GM12878 (cell line): ENCODE measurements around the gene EML5. TPM values are rescaled to one million over a fixed set of nuclear protein-coding genes. Genes with fewer than 3 reads are reported as not detected.

ENCODE experiments used
- ATAC-seq: fragments of 200-7000 bp; cut with Tn5 transposase; 3 replicates; pipeline ENCODE4 v1.9.1; 2020; ENCODE audit warnings: mild to moderate bottlenecking, moderate library complexity
- BruUV-seq: library from RNA; stranded (reverse); fragments of 400-500 nt; replicated peaks from 2 replicates; lab custom pipeline; 2021; lab: Mats Ljungman, UMichigan
- CTCF ChIA-PET: fragments of 300-600 bp; sonication (Branson Sonifier 250); formaldehyde crosslinking; extraction: SDS; loops from one replicate; lab custom pipeline; 2021; ENCODE audit warnings: inconsistent platforms; lab: Yijun Ruan, JAX
- POLR2A ChIA-PET: fragments of 350-600 bp; formaldehyde crosslinking; extraction: SDS; loops from one replicate; lab custom pipeline; 2021; ENCODE audit warnings: inconsistent platforms; lab: Charles Lee
- RAD21 ChIA-PET: fragments of 300-600 bp; sonication (Branson Sonifier 250); formaldehyde crosslinking; loops from one replicate; lab custom pipeline; 2023; ENCODE audit warnings: antibody characterized with exemption; ENCODE audit not compliant: unreplicated experiment; lab: Charles Lee
- SMC1A ChIA-PET: fragments of 300-600 bp; sonication (Branson Sonifier 250); formaldehyde crosslinking; loops from one replicate; lab custom pipeline; 2023; ENCODE audit not compliant: unreplicated experiment, uncharacterized antibody; lab: Charles Lee
- DNase-seq: peaks from one replicate; pipeline ENCODE4 v3.0.0-alpha.2; 2011; ENCODE audit warnings: low read depth, low spot score
- FAIRE-seq: peaks from 3 replicates; lab custom pipeline; 2011; peaks lifted over from hg19 to GRCh38; lab: Jason Lieb, UNC
- H2AFZ ChIP-seq: 2 replicates; pipeline ENCODE4 v1.6.0; 2011; ENCODE audit warnings: low read depth, low read length, control low read depth; ENCODE audit not compliant: control insufficient read depth
- H3K27ac ChIP-seq: 2 replicates; pipeline ENCODE4 v1.5.1; 2011; ENCODE audit warnings: control low read depth; ENCODE audit not compliant: control insufficient read depth, insufficient read depth
- H3K27me3 ChIP-seq, 2 experiments: replicated peaks in 1 of 2; 2 replicates each; pipeline versions ENCODE4 v1.6.0 to v1.6.1; 2011; ENCODE audit warnings: low read length in 1 of 2; ENCODE audit not compliant: control insufficient read depth in 2 of 2, insufficient read depth in 2 of 2
- H3K36me3 ChIP-seq, 2 experiments: 2 replicates each; pipeline ENCODE4 v1.5.1; 2011; ENCODE audit warnings: low read length in 1 of 2; ENCODE audit not compliant: control insufficient read depth in 2 of 2, insufficient read depth in 2 of 2
- H3K4me1 ChIP-seq: 2 replicates; pipeline ENCODE4 v1.6.1; 2011; ENCODE audit warnings: mild to moderate bottlenecking, low read length, moderate library complexity, mixed read lengths; ENCODE audit not compliant: control insufficient read depth, insufficient read depth
- H3K4me2 ChIP-seq: 2 replicates; pipeline ENCODE4 v1.6.0; 2011; ENCODE audit warnings: control low read depth; ENCODE audit not compliant: control insufficient read depth, insufficient read depth
- H3K4me3 ChIP-seq: fragments of 200-600 bp; sonication (generic); 2 replicates; pipeline ENCODE4 v1.5.1; 2016
- H3K79me2 ChIP-seq: 2 replicates; pipeline ENCODE4 v1.6.0; 2011; ENCODE audit warnings: low read length; ENCODE audit not compliant: control insufficient read depth, insufficient read depth
- H3K9ac ChIP-seq: 2 replicates; pipeline ENCODE4 v1.8.0; 2011; ENCODE audit warnings: low read length, control low read depth, mixed read lengths; ENCODE audit not compliant: control insufficient read depth, insufficient read depth
- H3K9me3 ChIP-seq: replicated peaks from 3 replicates; pipeline ENCODE4 v1.5.1; 2011; ENCODE audit warnings: mild to moderate bottlenecking, low read length; ENCODE audit not compliant: control insufficient read depth, insufficient read depth
- H4K20me1 ChIP-seq: 2 replicates; pipeline ENCODE4 v1.6.0; 2011; ENCODE audit not compliant: control insufficient read depth, insufficient read depth
- FOXM1 ChIP-seq: IDR thresholded peaks from 2 replicates; pipeline ENCODE4 v1.6.1; 2012; ENCODE audit warnings: low read depth, mild to moderate bottlenecking, inconsistent platforms, low read length, moderate library complexity
- GATAD2B ChIP-seq: fragments of 450-650 bp; conservative IDR thresholded peaks from 2 replicates; pipeline ENCODE4 v1.6.1; 2017; ENCODE audit warnings: low read depth, mild to moderate bottlenecking, moderate library complexity
- IRF3 ChIP-seq: fragments of 450-650 bp; IDR thresholded peaks from 2 replicates; pipeline ENCODE4 v1.6.1; 2014; ENCODE audit warnings: mild to moderate bottlenecking
- KDM1A ChIP-seq: fragments of 200-600 bp; sonication (generic); IDR thresholded peaks from 2 replicates; pipeline ENCODE4 v1.6.1; 2016; ENCODE audit warnings: borderline replicate concordance
- MLLT1 ChIP-seq: fragments of 450-650 bp; IDR thresholded peaks from 2 replicates; pipeline ENCODE4 v1.6.1; 2016; ENCODE audit warnings: mild to moderate bottlenecking
- NR2C2 ChIP-seq: IDR thresholded peaks from 2 replicates; pipeline ENCODE4 v1.6.1; 2011; ENCODE audit warnings: borderline replicate concordance, low read depth; ENCODE audit not compliant: control insufficient read depth, insufficient read length
- NR2F1 ChIP-seq: fragments of 450-650 bp; conservative IDR thresholded peaks from 2 replicates; pipeline ENCODE4 v1.6.1; 2017; ENCODE audit warnings: mild to moderate bottlenecking
- PAX8 ChIP-seq: fragments of 450-650 bp; IDR thresholded peaks from 2 replicates; pipeline ENCODE4 v1.6.1; 2017; ENCODE audit warnings: mild to moderate bottlenecking, moderate library complexity
- PBX3 ChIP-seq: IDR thresholded peaks from 2 replicates; pipeline ENCODE4 v1.6.1; 2011; ENCODE audit warnings: mild to moderate bottlenecking, low read depth, low read length, moderate library complexity; ENCODE audit not compliant: insufficient replicate concordance
- RAD51 ChIP-seq: fragments of 450-650 bp; IDR thresholded peaks from 2 replicates; pipeline ENCODE4 v1.6.1; 2016; ENCODE audit warnings: moderate library complexity, mild to moderate bottlenecking, inconsistent platforms
- TCF12 ChIP-seq: IDR thresholded peaks from 2 replicates; pipeline ENCODE4 v1.6.1; 2011; ENCODE audit warnings: low read depth, mild to moderate bottlenecking, low read length
- USF2 ChIP-seq: IDR thresholded peaks from 2 replicates; pipeline ENCODE4 v1.6.1; 2011; ENCODE audit warnings: low read depth, low read length, improper control_type of control experiment, borderline replicate concordance
- WRNIP1 ChIP-seq: IDR thresholded peaks from 2 replicates; pipeline ENCODE4 v1.6.1; 2011; ENCODE audit warnings: low read depth, low read length, improper control_type of control experiment, borderline replicate concordance
- ZBTB4 ChIP-seq: fragments of 450-650 bp; formaldehyde crosslinking; IDR thresholded peaks from 2 replicates; pipeline ENCODE4 v1.4.0; 2022; ENCODE audit warnings: mild to moderate bottlenecking, moderate library complexity
- WGBS: methylation state at CpG from one replicate; pipeline ENCODE4 v1.1.6; 2016; ENCODE audit warnings: low lambda C conversion rate; ENCODE audit not compliant: insufficient replicate concordance, insufficient coverage; ENCODE audit errors: missing lambda C conversion rate; 5-methylcytosine and 5-hydroxymethylcytosine counted together
- in situ Hi-C: fragments of 300-500 bp; cut with MboI; formaldehyde crosslinking; loops from 9 replicates; pipeline ENCODE4 v1.14.3; 2018; ENCODE audit warnings: mixed read lengths
- intact Hi-C: fragments of 100-400 bp; cut with micrococcal nuclease; formaldehyde crosslinking; loops from one replicate; pipeline ENCODE4 v1.14.2; 2022; ENCODE audit not compliant: unreplicated experiment
- polyA plus RNA-seq, 11 experiments: library from polyadenylated mRNA; depleted of rRNA in 4 of 11; unstranded in 6 of 11; stranded (reverse) in 5 of 11; fragments of >200 nt; fragmentation: Nextera tagmentation in 4 of 11; fragmentation: Illumina TruSeq in 1 of 11; extraction: Ambion mirVana in 4 of 11; extraction: Trizol in 1 of 11; gene quantifications; 1 replicate in 1 of 11; 2 replicates in 10 of 11; pipeline versions ENCODE4 v1.2.1 to v1.2.3, GENCODE V29; 2011 to 2016; ENCODE audit warnings: inconsistent platforms in 2 of 11, missing spikeins in 2 of 11, low read depth in 1 of 11
- total RNA-seq, 4 experiments: library from RNA; depleted of rRNA in 3 of 4; stranded (reverse); fragments of >200 nt in 3 of 4; fragmentation: Illumina TruSeq in 1 of 4; extraction: Trizol in 1 of 4; gene quantifications; 2 replicates each; pipeline versions ENCODE4 v1.2.1 to v1.2.3, GENCODE V29; 2013 to 2021

The EML5 gene
- total and polyA plus RNA-seq, 10 of the 15 experiments (the other 5 are each of a cell fraction or from before 2014, with no cell fraction given): 0.08 to 0.35 (median 0.22) TPM; not detected in 1

GRCh38 chr14:88621100-88621499 lies 171.7 kb downstream of the EML5 start (continued):
- no peak for TF ChIP-seq ZBTB4
- TF ChIP-seq GATAD2B: no peak
- TF ChIP-seq NR2C2: no peak
- no peak for TF ChIP-seq TCF12
- TF ChIP-seq, all 136 proteins: peak for 0

- 95% methylated on average over 5 of the region's 5 CpGs for WGBS
- FAIRE-seq (no peak), ATAC-seq (no peak), DNase-seq (no peak)
- Histone ChIP-seq H2AFZ (no peak overlapping the region), H3K4me3 (no peak overlapping the region), H3K4me2 (no peak overlapping the region), H3K27me3 (no peaks in the 10 kb centered on the region), H3K36me3 (no peaks in the 10 kb centered on the region; a peak in 1 of 4 replicates), H3K9ac (no peak overlapping the region), H3K4me1 (peaks cover 7% of the 10 kb centered on the region), H3K9me3 (no peaks in the 10 kb centered on the region), H4K20me1 (no peaks in the 10 kb centered on the region), H3K79me2 (no peaks in the 10 kb centered on the region), H3K27ac (no peak overlapping the region)
- POLR2A ChIA-PET: interaction anchor here (0.8 kb wide), 1 partner anchor 17 kb away, joined by 4 read pairs; no protein-coding TSS in a partner anchor
- SMC1A ChIA-PET: interaction anchor here (1.2 kb wide), 1 partner anchor 10 kb away, joined by 3 read pairs; no protein-coding TSS in a partner anchor
- no TSS peak for BruUV-seq
- RAD21 ChIA-PET: no interaction called here
- CTCF ChIA-PET: no interaction called here
- in situ Hi-C loops: no loop called here
- intact Hi-C loops: no loop called here
- TF ChIP-seq KDM1A (no peak), USF2 (no peak), NR2F1 (no peak), PBX3 (no peak), IRF3 (no peak), PAX8 (no peak), MLLT1 (no peak), WRNIP1 (no peak), RAD51 (no peak), FOXM1 (no peak)
These were observed 174.3 kb downstream of the EML5 start for GRCh38 chr14:88618476-88618875.
